Skeletal muscle tissue (tissue), 4 donors: ENCODE measurements around the gene PAAF1. TPM values are rescaled to one million over a fixed set of nuclear protein-coding genes. Genes with fewer than 3 reads are reported as not detected.

ENCODE experiments used
- H3K27ac ChIP-seq: one replicate; pipeline ENCODE4 v1.7.0; 2013; ENCODE audit warnings: mild to moderate bottlenecking, low read depth, low read length, inconsistent platforms
- H3K27me3 ChIP-seq, 3 donors: one replicate each; pipeline ENCODE4 v1.7.0; 2013; ENCODE audit warnings: low read length in 3 of 3; ENCODE audit not compliant: control insufficient read depth in 3 of 3, insufficient read depth in 3 of 3
- H3K36me3 ChIP-seq, 3 donors: one replicate each; pipeline ENCODE4 v1.7.0; 2013; ENCODE audit warnings: low read length in 3 of 3; ENCODE audit not compliant: control insufficient read depth in 3 of 3, insufficient read depth in 3 of 3
- H3K4me1 ChIP-seq, 3 donors: one replicate each; pipeline ENCODE4 v1.7.0; 2013; ENCODE audit warnings: low read length in 3 of 3, mild to moderate bottlenecking in 3 of 3; ENCODE audit not compliant: control insufficient read depth in 3 of 3, insufficient read depth in 3 of 3
- H3K4me3 ChIP-seq, 3 donors: one replicate each; pipeline ENCODE4 v1.7.0; 2013; ENCODE audit warnings: low read length in 3 of 3
- H3K9ac ChIP-seq, 3 donors: one replicate each; pipeline ENCODE4 v1.7.0; 2013; ENCODE audit warnings: low read length in 3 of 3, mild to moderate bottlenecking in 3 of 3, moderate library complexity in 2 of 3, low read depth in 1 of 3
- H3K9me3 ChIP-seq, 3 donors: one replicate each; pipeline ENCODE4 v1.7.0; 2013; ENCODE audit warnings: low read length in 3 of 3; ENCODE audit not compliant: control insufficient read depth in 3 of 3
- total RNA-seq: library from RNA; depleted of rRNA; stranded (reverse); fragments of >200 nt; gene quantifications from one replicate; pipeline ENCODE4 v1.2.3, GENCODE V29; 2014
- donor health status: Osteomylitis.

The PAAF1 gene, protein sequence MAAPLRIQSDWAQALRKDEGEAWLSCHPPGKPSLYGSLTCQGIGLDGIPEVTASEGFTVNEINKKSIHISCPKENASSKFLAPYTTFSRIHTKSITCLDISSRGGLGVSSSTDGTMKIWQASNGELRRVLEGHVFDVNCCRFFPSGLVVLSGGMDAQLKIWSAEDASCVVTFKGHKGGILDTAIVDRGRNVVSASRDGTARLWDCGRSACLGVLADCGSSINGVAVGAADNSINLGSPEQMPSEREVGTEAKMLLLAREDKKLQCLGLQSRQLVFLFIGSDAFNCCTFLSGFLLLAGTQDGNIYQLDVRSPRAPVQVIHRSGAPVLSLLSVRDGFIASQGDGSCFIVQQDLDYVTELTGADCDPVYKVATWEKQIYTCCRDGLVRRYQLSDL
- total RNA-seq: 17.2 TPM

DNA sequence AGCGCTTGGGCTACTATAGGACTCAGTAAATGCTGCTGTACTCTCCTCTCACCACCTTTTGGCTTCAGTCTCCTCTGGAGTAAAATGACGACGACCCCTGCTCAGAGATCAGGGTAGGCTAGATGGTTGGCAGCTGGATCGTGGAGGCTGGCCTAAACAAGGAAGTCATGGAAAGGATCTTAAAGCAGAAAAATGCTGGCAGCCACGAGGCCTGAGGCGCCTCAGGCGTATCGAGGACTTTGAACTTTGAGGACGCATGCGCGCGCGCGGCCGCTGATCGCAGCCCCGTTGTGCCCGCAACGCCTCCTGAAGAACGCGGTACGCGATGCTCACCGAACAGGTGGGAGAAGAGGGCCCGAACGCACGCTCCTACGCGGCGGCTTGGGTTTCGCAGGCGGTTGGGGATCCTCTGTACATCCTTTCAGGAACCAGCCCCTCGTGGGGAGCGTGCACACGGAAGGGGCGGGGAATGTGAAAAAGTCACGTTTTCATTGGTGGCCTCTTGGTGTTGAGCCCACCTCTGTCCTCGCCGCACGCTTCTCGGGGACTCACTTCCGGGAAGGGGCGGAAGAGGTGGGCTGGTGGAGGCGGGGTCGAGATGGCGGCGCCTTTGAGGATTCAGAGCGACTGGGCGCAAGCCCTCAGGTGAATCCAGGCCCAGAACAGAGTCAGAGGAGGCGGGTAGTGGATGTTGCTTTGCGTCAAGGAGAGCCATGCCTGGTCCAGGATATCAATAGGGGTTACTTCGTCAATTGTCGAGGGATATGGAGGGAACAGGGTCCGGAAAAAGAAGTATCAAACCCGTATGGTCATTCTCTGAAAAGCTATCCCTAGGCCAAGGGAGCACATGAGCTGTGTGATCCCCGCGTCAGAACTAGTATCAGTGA, at the start of gene PAAF1, which contains the start of gene COA4:
Gene PAAF1 (plus strand): TSS at position 576 of the 887 bp plus-strand sequence. CDS start 23 bp downstream, at position 599.
Gene COA4 (minus strand): TSS at position 423 of the 887 bp plus-strand sequence. CDS start 3,468 bp downstream, outside the sequence.
- H3K36me3 ChIP-seq: peaks cover 5 to 18% (median 7%) of the 10 kb centered on the region in 3 donors
- H3K27me3 ChIP-seq: no peaks in the 10 kb centered on the region
- peaks cover 15 to 38% (median 20%) of the 10 kb centered on the region in 3 donors for H3K4me1 ChIP-seq
- H3K27ac ChIP-seq: peak within 1 kb of the TSS; percentile 87
- H3K4me3 ChIP-seq: peak within 1 kb of the TSS; percentile 96 to 99 (median 99)
- H3K9ac ChIP-seq: peak within 1 kb of the TSS; percentile 94 to 96 (median 95)
- no peaks in the 10 kb centered on the region for H3K9me3 ChIP-seq

DNA sequence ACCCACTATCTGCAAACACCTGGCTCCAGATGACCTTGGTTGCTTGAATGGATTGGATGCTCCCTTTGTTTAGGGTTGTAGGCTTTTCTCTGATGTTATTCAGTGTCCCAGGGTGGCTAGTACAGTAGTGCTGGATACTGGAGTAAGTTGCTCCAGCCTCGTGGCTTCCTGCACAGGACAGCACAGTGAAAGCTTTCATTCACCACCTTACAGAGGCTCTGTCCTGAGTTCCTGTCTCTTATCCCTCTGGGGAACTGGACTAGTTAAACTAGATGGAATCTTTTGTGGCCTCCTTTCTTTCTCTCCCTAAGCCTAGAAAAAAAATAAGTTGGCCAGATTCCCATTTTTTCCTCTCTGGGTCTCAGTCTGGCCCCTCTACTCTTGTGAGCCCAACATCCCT, 46.5 kb upstream of the PAAF1 start:
- Histone ChIP-seq H3K9ac (no peak overlapping the region), H3K36me3 (peaks cover 0 to 16% (median 9%) of the 10 kb centered on the region in 3 donors), H3K9me3 (no peaks in the 10 kb centered on the region), H3K4me1 (no peaks in the 10 kb centered on the region), H3K27me3 (no peaks in the 10 kb centered on the region), H3K27ac (no peak overlapping the region), H3K4me3 (no peak overlapping the region)

DNA sequence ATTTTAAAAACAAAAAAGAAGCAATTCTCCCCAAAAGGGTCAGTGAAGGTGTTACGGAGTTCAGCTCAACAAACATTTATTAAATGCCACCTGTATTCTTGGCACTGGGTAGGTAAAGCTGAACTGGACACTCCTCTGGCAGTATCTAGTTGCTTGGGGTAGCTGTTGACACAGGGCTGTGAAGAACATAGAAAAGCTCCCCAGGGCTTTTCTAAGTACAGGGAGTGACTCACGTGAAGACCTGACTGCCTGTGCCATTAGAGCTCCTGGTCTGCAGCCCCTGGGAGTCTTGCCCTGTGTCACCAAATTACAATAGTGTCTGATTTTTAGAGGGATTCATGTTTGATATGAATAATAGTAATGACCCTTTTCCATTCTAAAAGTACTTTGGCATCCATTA, 43.7 kb upstream of the PAAF1 start:
- H3K27ac ChIP-seq: no peak overlapping the region

DNA sequence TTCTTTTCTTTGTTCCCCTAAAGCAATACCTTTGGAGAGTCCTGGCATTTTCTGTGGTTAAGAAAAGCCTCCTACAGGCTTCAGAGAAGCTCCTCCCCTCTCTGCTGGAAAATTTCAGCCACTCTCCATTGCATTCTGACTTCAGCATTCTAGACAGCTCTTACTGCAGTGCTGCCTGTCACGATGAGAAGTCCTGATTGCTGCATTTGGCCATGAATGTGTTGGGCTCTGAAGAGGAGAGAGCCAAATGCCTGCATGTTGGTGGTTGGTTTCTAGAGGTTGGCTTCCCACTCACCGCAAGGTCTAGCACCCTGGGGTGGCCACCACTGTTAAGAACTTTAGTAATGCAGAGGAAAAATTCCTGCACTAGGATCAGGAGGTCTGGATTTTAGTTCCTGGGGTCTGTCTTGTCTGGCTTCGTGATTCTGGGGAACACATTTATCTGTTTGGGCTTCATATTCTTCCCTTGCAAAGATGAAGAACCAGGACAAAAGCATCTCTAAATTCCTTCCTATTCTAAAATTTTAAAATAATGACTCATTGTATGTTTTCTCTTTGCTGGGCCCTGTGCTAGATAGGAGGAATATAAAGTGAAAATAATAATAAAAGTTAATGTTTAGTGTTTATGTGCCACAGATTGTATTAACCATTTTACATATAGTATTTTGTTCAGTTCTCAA, 38.2 kb upstream of the PAAF1 start:
- H3K9ac ChIP-seq: no peak overlapping the region
- H3K4me1 ChIP-seq: no peaks in the 10 kb centered on the region
- H3K27ac ChIP-seq: no peak overlapping the region
- peaks cover 2 to 5% (median 3%) of the 10 kb centered on the region in 3 donors for H3K36me3 ChIP-seq
- H3K9me3 ChIP-seq: no peaks in the 10 kb centered on the region
- H3K27me3 ChIP-seq: no peaks in the 10 kb centered on the region
- no peak overlapping the region for H3K4me3 ChIP-seq

More for the DNA sequence above, 43.7 kb upstream of the PAAF1 start:
- Histone ChIP-seq H3K9ac (no peak overlapping the region), H3K4me1 (no peaks in the 10 kb centered on the region), H3K9me3 (no peaks in the 10 kb centered on the region), H3K27me3 (no peaks in the 10 kb centered on the region), H3K36me3 (peaks cover 0 to 9% (median 8%) of the 10 kb centered on the region in 3 donors), H3K4me3 (no peak overlapping the region)

DNA sequence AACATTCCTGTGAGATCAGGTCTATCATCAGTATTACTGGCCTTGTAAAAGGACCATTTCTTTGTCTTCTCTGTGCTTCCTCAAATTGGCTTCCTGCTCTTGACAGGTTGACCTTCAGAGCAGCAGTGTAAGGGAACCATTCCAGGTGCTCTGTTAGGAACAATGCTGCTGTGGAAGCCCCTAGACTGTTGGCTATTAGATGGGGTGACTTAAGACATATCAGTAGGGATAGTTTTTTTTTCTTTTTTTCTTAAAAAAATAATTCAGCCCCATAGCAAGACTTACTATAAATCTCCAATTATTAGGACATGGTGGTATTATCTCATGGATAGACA, 37.7 kb upstream of the PAAF1 start:
- no peak overlapping the region for H3K4me3 ChIP-seq
- no peak overlapping the region for H3K27ac ChIP-seq
- no peaks in the 10 kb centered on the region for H3K4me1 ChIP-seq
- H3K27me3 ChIP-seq: no peaks in the 10 kb centered on the region
- H3K36me3 ChIP-seq: peaks cover 2 to 6% (median 4%) of the 10 kb centered on the region in 3 donors
- H3K9me3 ChIP-seq: no peaks in the 10 kb centered on the region
- no peak overlapping the region for H3K9ac ChIP-seq

DNA sequence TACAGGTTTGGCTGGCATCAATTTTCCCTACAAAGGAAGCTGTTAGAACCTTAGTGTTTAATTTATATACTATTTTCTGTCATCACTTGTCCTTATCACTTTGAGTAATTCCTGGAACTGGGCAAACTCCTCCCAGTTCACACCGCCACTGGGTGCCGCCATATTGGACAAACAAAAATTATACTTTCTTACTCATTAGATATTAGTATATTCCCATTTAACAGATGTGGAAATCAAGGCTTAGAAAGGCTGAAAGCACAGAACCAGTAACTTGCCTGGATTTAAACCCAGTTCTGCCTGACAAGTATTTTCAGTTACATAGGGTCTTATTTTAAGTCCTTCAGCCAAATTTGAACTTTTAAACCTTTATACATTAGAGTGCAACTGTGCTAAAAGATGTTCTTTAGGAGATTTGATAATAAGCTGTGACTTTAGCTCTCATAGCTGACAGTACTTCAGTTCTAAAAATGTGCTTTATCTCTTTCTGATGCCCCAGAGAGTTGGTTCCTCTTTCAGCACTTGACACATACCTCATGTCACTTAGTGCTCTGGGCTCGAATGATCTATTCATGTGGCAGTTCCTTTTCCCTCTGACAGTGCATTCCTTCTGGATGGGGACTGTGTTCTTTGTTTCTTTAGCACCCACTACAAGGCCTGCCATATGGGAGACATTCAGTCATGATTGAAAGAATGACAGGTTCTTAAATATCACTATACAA, 25.6 kb upstream of the PAAF1 start:
- H3K27ac ChIP-seq: no peak overlapping the region
- no peaks in the 10 kb centered on the region for H3K4me1 ChIP-seq
- H3K4me3 ChIP-seq: no peak overlapping the region
- H3K27me3 ChIP-seq: no peaks in the 10 kb centered on the region
- H3K9me3 ChIP-seq: no peaks in the 10 kb centered on the region
- no peak overlapping the region for H3K9ac ChIP-seq
- H3K36me3 ChIP-seq: peaks cover 0 to 8% (median 5%) of the 10 kb centered on the region in 3 donors

DNA sequence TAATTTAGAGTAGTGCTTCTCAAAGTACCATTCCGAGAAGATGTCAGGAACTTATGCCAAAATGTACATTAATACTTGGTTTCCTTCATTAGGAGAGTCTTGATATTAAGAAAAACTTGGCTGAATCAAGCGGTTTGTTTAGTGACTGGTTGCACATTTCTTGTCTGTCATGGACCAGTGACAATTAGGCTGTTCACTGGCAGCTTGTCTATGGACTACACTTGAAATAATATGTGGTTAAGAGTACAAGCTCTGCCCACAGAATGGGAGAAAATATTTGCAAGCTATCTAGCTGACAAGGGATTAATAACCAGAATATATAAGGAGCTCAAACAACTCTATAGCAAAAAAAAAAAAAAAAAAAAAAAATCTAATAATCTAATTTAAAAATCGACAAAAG, 24.8 kb upstream of the PAAF1 start:
- Histone ChIP-seq H3K36me3 (peaks cover 0 to 8% (median 5%) of the 10 kb centered on the region in 3 donors), H3K27ac (no peak overlapping the region), H3K9ac (no peak overlapping the region), H3K27me3 (no peaks in the 10 kb centered on the region), H3K4me3 (no peak overlapping the region), H3K9me3 (no peaks in the 10 kb centered on the region), H3K4me1 (no peaks in the 10 kb centered on the region)

DNA sequence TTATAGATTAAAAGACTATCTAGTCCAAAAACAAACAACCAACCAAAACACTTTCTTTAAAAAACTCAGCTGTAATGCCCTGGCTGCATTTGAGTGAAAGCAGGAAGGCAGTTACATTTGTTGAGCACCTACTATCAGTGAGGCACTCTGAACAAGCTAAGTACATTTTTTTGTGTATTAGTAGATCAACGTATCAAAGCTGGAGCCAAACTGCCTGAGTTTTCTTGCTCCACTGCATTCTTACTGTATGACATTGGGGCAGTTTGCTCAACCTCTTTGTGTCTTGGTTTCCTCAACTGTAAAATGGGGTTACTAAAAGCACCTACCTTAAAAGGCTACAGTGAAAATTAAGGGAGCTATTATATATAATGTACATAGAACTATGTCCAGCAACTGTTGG, 22.1 kb upstream of the PAAF1 start:
- Histone ChIP-seq H3K9ac (no peak overlapping the region), H3K27me3 (no peaks in the 10 kb centered on the region), H3K27ac (no peak overlapping the region), H3K4me3 (no peak overlapping the region), H3K36me3 (peaks cover 0 to 3% (median 2%) of the 10 kb centered on the region in 3 donors), H3K4me1 (no peaks in the 10 kb centered on the region), H3K9me3 (no peaks in the 10 kb centered on the region)

DNA sequence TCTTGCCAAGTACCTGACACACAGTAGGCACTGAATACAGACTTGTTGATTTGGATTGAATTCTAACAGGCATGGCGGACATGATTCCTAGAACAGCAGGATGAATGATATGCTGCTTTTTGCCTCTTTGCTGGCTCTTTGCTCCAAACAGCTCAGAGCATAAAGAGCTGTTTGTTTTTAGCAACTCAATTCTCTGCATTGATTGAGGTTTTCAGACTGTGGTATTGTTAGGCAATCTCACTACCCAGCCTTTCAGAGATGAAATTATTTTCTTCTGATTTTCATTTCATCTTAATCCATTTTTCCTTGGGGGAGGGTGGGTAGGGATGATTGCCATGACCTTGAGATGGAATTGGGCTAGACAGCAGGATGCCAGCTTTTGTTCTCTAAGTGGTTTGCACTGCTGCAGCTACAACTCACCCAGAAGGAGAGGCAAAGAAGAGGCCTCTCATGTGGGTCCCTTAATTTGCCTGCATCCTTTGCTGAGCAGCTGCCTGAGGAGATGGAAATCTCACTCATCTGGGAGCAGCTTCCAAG, 20.7 kb upstream of the PAAF1 start:
- no peaks in the 10 kb centered on the region for H3K9me3 ChIP-seq
- H3K27me3 ChIP-seq: no peaks in the 10 kb centered on the region
- no peak overlapping the region for H3K9ac ChIP-seq
- H3K4me3 ChIP-seq: no peak overlapping the region
- H3K4me1 ChIP-seq: no peaks in the 10 kb centered on the region
- peaks cover 0 to 11% (median 6%) of the 10 kb centered on the region in 3 donors for H3K36me3 ChIP-seq
- no peak overlapping the region for H3K27ac ChIP-seq
